MV-4-11 (cell line): ENCODE measurements around the gene CLDN24.
A peak's percentile ranks its signal among the peaks of the same experiment; 100 is the strongest.
"Not testable (repeated sequence)": the region's sequence is repeated elsewhere in the genome, so short reads cannot be mapped to it uniquely, and the experiment has no call there.

Experiments
- DNase-seq: peaks from one replicate; lab custom pipeline; 2025; lab: John Stamatoyannopoulos, UW

Gene CLDN24

GRCh38 chr4:183347146-183347545 lies 24.9 kb upstream of the CLDN24 start:
- no peak for DNase-seq

DNA sequence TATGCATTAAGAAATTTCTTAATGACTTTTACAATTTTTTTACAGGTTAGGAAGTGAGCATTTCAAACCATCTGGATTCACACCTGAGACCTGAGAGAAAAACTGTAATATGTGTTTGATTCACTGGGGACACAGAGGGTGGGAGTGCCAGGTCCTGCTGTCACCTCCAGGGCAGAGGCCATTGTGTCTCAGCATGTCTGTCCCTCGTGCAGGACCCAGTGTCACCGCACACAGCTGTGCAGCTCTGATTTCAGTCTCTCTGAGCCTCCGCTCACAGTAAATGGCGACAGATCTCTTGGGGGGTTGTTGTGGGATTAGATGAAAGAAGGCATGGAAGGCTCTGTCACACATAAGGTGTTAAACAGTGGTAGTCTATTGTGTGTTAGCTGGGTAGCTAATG lies 23.0 kb upstream of the CLDN24 start:
- DNase-seq = no peak

GRCh38 chr4:183344523-183345255 lies 22.5 kb upstream of the CLDN24 start:
- DNase-seq = no peak

- no peak for DNase-seq
These were observed 21.5 kb upstream of the CLDN24 start for GRCh38 chr4:183343730-183344129.

DNA sequence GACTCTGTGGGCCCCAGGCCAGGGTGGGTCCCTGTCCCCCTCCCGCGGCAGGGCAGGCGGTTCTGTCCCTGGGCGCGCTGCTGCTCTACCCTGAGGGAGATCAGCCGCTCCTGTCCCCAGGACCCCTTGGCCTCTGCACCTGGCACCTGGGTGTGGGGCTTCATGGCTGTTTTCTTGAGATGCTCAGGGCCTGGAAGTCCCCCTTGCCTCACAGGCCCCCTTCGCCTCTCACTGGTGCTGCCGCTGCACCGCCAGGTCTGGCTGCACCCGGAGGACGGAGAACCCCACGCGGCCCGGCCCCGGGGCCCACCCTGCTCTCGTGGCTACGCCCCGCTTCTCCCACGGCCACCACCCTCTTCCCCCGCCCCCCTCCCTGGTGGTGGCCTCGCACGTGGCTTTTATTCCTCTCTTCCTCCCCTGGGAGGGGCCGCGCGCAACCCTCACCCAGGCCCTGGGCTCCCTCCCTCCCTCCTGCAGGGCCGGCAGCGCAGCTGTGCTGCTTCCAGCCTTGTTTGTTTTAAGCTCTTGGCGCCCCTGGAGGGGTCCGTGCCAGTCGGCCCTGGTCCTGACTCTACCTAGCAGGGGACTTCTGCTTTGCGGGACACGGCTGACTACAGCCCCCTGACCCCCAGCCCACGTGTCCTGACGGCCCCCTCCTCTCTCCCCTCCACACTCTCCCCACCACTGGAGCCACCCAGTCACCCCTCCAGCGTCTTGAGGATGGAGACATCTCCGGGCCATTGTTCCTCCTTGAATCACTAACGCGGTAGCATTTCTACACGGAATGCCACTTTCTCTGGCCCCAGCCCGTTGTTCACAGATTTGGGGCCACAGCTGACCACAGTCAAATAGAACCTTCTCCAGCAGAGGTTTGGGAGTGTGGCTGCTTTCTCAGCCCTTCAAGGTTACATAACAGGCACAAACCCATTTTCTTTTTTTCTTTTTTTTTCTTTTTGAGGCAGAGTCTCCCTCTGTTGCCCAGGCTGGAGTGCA lies 20.6 kb upstream of the CLDN24 start:
- peak; percentile 24 for DNase-seq

DNA sequence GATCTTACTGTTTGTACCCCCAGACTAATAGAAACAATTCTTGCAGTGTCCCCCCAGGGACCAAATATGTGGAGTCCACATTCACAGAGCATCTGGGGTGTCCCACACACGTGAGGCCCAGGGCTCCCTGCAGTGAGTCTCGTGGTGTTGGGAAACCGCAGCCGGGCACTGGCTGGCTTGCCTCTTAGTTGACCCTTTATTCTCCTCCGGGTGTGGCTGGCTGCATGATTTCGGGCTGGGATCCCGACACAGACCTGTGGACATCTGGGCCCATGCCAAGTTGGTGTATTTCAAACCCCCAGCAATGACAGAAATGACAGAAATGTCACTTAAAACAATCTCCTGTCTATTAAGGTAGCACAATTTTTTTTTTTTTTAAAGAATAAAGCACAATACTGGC lies 15.6 kb upstream of the CLDN24 start:
- DNase-seq = no peak

DNA sequence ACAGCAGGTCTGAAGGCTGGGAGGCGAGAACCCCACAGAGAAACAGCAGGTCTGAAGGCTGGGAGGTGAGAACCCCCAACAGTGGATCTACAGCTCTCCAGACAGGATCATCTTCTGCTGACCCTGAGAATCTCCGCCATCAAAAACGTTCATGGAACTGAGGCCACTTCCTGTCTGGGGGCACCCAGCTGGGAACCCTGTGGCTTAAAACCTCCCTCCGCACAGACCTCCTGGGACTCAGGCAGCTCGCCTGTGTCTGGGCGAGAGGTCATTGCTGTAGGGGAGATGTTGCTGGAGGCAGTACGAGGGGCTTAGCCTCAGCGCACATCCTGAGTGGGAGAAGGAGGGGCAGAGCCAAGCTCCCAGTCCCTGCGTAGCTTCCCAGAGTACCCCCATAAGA lies 15.1 kb upstream of the CLDN24 start:
- no peak for DNase-seq

GRCh38 chr4:183335369-183335940 lies 13.2 kb upstream of the CLDN24 start:
- peak; percentile 65 for DNase-seq

- no peak for DNase-seq
These were observed 11.8 kb upstream of the CLDN24 start for GRCh38 chr4:183333983-183334382.

DNA sequence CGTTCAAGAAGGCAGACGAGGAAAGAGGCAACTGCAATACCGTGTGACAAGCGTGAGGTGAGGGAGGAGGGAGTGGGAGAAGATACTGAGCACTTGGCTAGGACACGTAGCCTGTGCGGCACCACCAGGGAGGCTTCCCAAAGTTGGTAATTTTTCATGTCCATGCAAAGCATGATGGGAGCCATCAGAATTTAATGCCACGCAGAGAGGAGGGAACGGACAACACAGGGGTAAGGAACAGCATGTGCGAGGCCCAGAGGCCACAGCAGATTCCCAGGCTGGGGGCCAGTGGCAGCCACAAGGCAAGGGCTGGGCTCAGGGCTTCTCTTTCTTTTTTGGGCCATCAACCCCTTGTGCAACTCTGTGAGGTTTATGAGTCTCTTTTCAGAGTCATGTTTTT lies 11.0 kb upstream of the CLDN24 start:
- no peak for DNase-seq

DNA sequence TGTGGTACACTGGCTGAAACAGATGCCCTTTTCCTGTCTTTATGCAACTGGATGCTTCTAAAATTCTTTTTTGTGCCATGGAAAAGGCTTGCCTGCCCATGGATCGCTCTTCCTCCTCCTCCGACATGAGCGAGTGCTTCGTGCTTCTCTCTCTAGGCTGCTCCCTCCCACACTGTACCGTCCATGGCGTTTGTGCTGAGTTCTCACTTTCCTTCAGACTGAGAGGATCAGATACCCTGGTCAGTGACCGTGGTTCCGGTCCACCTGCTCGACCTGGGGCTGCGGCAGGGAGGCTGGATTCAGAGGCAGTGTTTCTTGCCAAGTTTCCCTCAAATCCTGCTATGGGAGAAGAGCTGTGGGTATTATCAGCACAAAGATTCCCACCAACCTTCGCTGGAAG lies 10.2 kb upstream of the CLDN24 start:
- no peak for DNase-seq

DNA sequence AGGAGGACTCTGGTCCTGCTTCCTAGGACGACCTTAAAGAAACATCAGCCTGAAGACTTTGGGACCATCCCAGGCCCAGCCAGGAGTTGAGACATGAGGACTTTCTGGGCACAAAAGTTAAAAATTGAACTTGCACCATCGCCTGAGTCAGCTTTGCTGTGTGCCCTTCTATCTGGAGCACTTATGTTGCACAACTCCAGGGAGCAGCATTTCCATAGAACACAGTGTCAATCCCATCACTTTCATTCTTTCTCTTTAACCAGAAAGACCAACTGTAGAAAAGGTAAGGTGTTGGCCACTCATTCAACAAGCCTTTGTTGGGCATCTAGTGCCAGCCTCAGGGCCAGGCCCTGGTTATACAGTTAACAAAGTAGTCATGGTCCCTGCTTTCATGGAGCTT lies 8.6 kb upstream of the CLDN24 start:
- DNase-seq = no peak

GRCh38 chr4:183329954-183330742 lies 7.9 kb upstream of the CLDN24 start:
- DNase-seq = no peak

DNA sequence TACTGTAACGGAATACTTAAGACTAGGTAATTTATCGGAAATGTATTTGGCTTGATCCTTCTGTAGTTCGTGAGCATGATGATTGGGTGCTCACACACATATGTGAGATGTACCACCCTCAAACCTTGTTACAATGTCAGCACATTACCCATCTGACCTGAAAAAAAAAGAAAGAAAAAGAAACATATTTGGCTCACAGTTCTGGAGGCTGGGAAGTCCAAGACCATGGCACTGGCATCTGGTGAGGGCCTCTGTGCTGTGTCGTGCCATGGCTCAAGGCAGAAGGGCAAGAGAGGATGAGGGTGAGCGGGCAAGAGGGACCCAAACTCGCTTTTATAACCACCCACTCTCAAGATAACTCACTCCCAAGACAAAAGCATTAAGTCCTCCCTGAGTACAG lies 7.0 kb upstream of the CLDN24 start:
- no peak for DNase-seq

DNA sequence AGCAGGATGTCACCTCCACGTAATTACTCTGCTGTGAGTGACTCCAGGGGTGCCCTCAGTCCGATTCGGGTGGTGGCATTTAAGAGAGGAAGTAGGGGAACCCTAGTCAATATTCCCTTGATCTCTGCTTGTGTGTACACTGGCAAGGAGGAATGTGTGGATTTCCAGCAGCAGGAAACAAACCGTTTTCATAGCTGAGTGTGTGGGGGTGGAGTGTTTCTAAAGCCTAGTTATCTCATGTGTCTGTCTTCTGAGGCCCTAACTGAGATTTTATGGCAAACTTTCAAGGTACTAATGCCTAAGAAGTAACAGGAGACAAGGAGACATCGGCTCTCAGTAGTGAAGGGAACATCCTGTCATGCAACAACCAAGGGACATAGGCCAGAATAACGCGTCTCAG lies 6.6 kb upstream of the CLDN24 start:
- DNase-seq = no peak

GRCh38 chr4:183327827-183328226 lies 5.6 kb upstream of the CLDN24 start:
- DNase-seq = no peak

GRCh38 chr4:183326853-183327252 lies 4.6 kb upstream of the CLDN24 start:
- DNase-seq = peak; percentile 54

- not testable (repeated sequence) for DNase-seq
These were observed 4.2 kb upstream of the CLDN24 start for GRCh38 chr4:183326387-183326786.

DNA sequence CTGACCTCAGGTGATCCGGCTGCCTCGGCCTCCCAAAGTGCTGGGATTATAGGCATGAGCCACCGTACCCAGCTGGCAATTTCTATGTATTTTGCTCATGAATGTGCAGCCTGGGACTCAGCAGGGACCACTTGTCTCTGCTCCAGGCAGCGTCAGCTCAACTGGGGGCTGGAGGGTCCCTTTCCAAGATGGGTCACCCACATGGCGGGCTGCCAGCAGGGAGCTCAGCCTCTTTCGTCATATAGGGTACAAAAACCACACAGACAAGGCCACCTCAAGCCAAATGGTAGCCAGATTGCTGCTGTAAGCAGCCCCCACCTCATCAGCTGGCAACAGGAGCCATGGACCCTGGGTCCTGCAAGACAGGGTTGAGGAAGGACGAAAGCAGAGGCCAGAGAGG lies 2.4 kb upstream of the CLDN24 start:
- no peak for DNase-seq

GRCh38 chr4:183324056-183324455 lies 1.8 kb upstream of the CLDN24 start:
- not testable (repeated sequence) for DNase-seq

- no peak for DNase-seq
These were observed 1.1 kb upstream of the CLDN24 start for GRCh38 chr4:183323295-183323694.

DNA sequence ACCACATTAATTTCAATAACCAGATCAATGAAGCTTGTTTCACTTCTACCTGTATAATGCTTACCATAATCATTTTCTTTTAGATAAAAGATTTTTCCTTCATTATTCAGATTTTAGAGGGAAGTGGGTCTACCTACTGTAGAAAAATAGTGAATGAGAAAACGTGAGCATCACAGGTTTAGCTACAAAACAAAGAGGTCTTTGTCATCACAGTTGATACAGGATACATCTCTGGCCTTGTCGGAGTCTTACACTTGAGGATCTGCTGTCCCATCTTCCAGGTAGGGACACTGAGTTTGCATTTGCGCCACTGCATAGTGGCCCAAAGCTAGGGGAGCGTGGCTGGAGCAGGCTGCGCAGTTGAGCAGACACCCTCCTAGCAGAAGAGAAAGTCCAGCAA lies 710 bp downstream of the CLDN24 start:
- DNase-seq = no peak
